ENCODE data around the gene KCNJ5.

- no peak for TF ChIP-seq CTCF (IDR thresholded peaks at IDR 0.05)
- TF ChIP-seq POLR2A (IDR thresholded peaks at IDR 0.05) = no peak
Measured at GRCh38 chr11:128947773-128948172, 56.6 kb downstream of the KCNJ5 start.
